ENCODE results near the gene C1orf198.

The C1orf198 gene

DNA sequence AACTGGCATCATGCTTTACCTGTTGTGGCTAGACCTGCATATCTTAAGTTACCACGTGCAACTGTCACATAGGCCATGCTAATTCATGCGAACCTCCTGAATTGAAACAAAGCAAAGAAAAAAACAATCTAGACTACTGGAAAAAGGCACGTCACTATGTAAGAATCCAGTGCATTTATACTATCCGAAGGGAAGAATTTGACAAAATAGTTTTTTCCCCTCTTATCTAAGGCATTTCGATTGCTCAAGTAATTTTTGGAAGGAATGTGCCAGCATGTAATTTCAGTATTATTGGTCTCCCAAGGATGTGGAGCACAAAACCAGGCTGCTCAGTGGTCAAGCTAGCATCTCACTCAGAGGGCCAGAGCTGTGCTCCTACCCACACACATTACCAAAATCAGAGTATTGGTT is 31.5 kb upstream of the C1orf198 start:
- H3K27ac ChIP-seq: no peak overlapping the region
- TF ChIP-seq, protein P1, sequence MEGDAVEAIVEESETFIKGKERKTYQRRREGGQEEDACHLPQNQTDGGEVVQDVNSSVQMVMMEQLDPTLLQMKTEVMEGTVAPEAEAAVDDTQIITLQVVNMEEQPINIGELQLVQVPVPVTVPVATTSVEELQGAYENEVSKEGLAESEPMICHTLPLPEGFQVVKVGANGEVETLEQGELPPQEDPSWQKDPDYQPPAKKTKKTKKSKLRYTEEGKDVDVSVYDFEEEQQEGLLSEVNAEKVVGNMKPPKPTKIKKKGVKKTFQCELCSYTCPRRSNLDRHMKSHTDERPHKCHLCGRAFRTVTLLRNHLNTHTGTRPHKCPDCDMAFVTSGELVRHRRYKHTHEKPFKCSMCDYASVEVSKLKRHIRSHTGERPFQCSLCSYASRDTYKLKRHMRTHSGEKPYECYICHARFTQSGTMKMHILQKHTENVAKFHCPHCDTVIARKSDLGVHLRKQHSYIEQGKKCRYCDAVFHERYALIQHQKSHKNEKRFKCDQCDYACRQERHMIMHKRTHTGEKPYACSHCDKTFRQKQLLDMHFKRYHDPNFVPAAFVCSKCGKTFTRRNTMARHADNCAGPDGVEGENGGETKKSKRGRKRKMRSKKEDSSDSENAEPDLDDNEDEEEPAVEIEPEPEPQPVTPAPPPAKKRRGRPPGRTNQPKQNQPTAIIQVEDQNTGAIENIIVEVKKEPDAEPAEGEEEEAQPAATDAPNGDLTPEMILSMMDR (conservative IDR thresholded peaks at IDR 0.05): no peak
- TF ChIP-seq ZFX (IDR thresholded peaks at IDR 0.05): no peak

DNA sequence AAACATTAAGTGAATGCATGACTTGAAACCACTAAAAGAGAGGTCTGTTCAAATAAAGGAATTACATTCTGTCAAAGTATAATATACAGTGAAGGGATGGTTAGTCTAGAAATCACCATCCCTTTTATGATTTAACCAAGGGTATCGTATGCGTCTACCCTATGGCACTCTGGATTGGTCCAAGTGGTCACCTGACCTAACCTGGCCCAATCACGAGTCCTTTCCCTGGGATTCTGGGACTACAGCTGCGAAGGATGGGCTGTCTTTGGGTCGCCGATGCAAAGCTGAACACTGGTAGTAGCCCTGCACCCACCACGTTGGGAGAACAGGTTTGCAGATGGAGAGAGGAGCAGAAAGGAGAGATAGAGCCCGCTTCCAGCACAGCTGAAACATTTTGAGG is 30.4 kb upstream of the C1orf198 start:
- TF ChIP-seq, protein P1 (conservative IDR thresholded peaks at IDR 0.05): no peak
- no peak for TF ChIP-seq ZFX (IDR thresholded peaks at IDR 0.05)

DNA sequence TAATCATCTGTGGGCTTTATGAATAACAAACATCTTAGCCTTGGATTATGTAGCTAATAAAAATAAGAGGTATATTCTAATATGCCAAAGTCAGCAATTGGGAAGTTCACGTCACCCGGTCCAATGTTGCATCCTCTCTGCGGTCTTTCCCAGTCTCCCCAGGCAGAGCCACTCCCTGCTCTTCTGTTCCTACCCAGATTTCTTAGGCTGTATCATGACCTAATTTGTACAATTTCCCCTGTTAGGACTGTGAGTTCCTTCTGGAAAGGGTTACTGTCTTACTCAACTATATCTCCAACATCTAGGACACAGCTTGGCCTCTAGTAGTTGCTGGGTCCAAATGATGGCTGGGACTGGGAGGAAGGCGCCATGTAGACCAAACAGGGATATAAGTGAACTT is 29.8 kb upstream of the C1orf198 start:
- TF ChIP-seq ZFX (IDR thresholded peaks at IDR 0.05): no peak
- TF ChIP-seq, protein P1 (conservative IDR thresholded peaks at IDR 0.05): no peak
- no peak overlapping the region for H3K27ac ChIP-seq

More for the DNA sequence above, 30.4 kb upstream of the C1orf198 start:
- no peak overlapping the region for H3K27ac ChIP-seq

- TF ChIP-seq, protein P1 (conservative IDR thresholded peaks at IDR 0.05): no peak
- no peak for TF ChIP-seq ZFX (IDR thresholded peaks at IDR 0.05)
- H3K27ac ChIP-seq: no peak overlapping the region
These were observed 28.5 kb upstream of the C1orf198 start for GRCh38 chr1:230896779-230897178.

DNA sequence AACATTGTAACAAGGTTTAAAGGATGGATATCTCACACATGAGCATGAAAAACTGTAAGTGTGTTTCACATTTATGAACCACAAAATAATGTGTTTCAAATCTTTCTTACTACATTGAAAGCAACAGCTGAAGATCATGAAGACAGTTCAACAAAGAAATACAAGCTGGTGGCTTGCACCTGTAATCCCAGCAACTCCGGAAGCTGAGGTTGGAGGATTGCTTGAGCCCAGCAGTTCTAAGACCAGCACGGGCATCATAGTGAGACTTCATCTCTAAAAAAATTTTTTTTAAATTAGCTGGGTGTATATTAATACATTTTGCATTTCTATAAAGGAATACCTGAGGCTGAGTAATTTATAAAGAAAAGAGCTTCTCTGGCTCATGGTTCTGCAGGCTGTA is 27.1 kb upstream of the C1orf198 start:
- TF ChIP-seq, protein P1 (conservative IDR thresholded peaks at IDR 0.05): no peak
- no peak for TF ChIP-seq ZFX (IDR thresholded peaks at IDR 0.05)
- H3K27ac ChIP-seq: no peak overlapping the region

DNA sequence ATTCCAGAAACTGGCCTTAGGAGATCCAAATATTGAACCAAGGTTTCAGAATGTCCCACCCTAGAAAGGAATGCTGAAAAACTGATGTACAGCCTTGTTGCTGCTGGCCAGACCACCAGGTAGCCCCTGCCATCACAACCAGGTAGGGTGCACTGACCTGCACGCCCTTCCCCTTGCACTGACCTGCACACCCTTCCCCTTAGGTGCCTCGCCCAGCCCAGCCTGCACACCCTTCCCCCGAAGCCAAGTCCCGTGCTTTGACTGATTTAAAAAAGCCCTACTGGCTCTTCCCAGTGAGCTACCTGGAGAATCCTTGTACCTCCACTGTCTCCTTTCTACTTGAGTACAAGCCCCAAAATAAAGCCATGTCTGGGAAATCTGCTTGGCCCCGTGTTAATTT is 26.3 kb upstream of the C1orf198 start:
- no peak for TF ChIP-seq ZFX (IDR thresholded peaks at IDR 0.05)
- TF ChIP-seq, protein P1 (conservative IDR thresholded peaks at IDR 0.05): no peak
- H3K27ac ChIP-seq: no peak overlapping the region

DNA sequence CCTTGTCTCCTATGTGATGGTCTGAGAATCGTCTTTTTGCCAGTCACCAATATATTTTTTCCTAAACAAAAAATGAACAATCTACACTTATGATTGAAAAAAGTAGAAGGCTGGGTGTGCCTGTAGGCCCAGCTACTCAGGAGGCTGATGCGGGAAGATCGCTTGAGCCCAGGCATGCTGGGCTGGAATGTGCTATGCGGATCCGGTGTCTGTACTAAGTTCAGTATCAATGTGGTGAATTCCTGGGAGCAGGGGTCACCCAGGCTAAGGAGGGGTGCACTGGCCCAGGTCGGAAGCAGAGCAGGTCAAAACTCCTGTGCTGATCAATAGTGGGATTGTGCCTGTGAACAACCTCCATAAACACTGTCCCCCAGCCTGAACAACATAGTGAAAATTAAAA is 25.7 kb upstream of the C1orf198 start:
- TF ChIP-seq ZFX (IDR thresholded peaks at IDR 0.05): no peak
- TF ChIP-seq, protein P1 (conservative IDR thresholded peaks at IDR 0.05): no peak
- no peak overlapping the region for H3K27ac ChIP-seq

All from C4-2B (cell line).